Dermis microvascular lymphatic vessel endothelial cell (primary cell): Measurements from ENCODE around the gene SNRNP70. TPM values are rescaled to one million over a fixed set of nuclear protein-coding genes. Genes with fewer than 3 reads are reported as not detected.

ENCODE experiments used
- total RNA-seq: library from RNA; depleted of rRNA; stranded (reverse); fragments of >200 nt; gene quantifications from 2 replicates; pipeline ENCODE4 v1.2.1, GENCODE V29; 2014

SNRNP70 gene
- total RNA-seq, 1 donor from 2014 or later: 150 TPM

Other genes with a start within 250 kb of the SNRNP70 start
- 2.8 and 4.2 TPM in 2 replicates for gene HSD17B14, start 249.0 kb upstream of the SNRNP70 start, total RNA-seq
- gene PLEKHA4, start 216.8 kb upstream of the SNRNP70 start, total RNA-seq: 2.7 and 6.8 TPM in 2 replicates
- 21.6 and 36.4 TPM in 2 replicates for gene PPP1R15A, start 213.0 kb upstream of the SNRNP70 start, total RNA-seq
- under 0.01 and 0.13 TPM in 2 replicates for gene TULP2, start 186.7 kb upstream of the SNRNP70 start, total RNA-seq
- 89.7 and 166 TPM in 2 replicates for gene NUCB1, start 185.1 kb upstream of the SNRNP70 start, total RNA-seq
- 0.13 TPM in 1 of 2 replicates, not detected in the other for gene DHDH, start 151.8 kb upstream of the SNRNP70 start, total RNA-seq
- 85.0 and 95.6 TPM in 2 replicates for gene BAX, start 130.6 kb upstream of the SNRNP70 start, total RNA-seq
- 625 and 1,172 TPM in 2 replicates for gene FTL, start 120.1 kb upstream of the SNRNP70 start, total RNA-seq
- 14.8 and 16.0 TPM in 2 replicates for gene GYS1, start 92.1 kb upstream of the SNRNP70 start, total RNA-seq
- gene RUVBL2, start 91.6 kb upstream of the SNRNP70 start, total RNA-seq: 139 and 197 TPM in 2 replicates
- gene LHB, start 68.4 kb upstream of the SNRNP70 start, total RNA-seq: 0.89 TPM in 1 of 2 replicates, not detected in the other
- gene CGB3, start 61.1 kb upstream of the SNRNP70 start, total RNA-seq: not detected in 2 replicates
- not detected in 2 replicates for gene CGB2, start 53.6 kb upstream of the SNRNP70 start, total RNA-seq
- gene CGB1, start 48.6 kb upstream of the SNRNP70 start, total RNA-seq: not detected in 2 replicates
- gene CGB5, start 41.6 kb upstream of the SNRNP70 start, total RNA-seq: not detected in 2 replicates
- gene CGB8, start 36.3 kb upstream of the SNRNP70 start, total RNA-seq: not detected in 2 replicates
- gene CGB7, start 27.7 kb upstream of the SNRNP70 start, total RNA-seq: 0.13 TPM in 1 of 2 replicates, not detected in the other
- gene NTF4, start 20.6 kb upstream of the SNRNP70 start, total RNA-seq: not detected in 2 replicates
- not detected in 2 replicates for gene KCNA7, start 12.8 kb upstream of the SNRNP70 start, total RNA-seq
- 1.4 and 2.4 TPM in 2 replicates for gene LIN7B, start 28.9 kb downstream of the SNRNP70 start, total RNA-seq
- 0.13 and 0.25 TPM in 2 replicates for gene C19orf73, start 33.7 kb downstream of the SNRNP70 start, total RNA-seq
- gene PPFIA3, start 34.1 kb downstream of the SNRNP70 start, total RNA-seq: 4.0 TPM in 2 replicates
- not detected in 2 replicates for gene HRC, start 69.9 kb downstream of the SNRNP70 start, total RNA-seq
- gene TRPM4, start 72.3 kb downstream of the SNRNP70 start, total RNA-seq: 10.8 and 18.2 TPM in 2 replicates
- gene SLC6A16, start 239.7 kb downstream of the SNRNP70 start, total RNA-seq: 0.26 and 0.51 TPM in 2 replicates
- gene CD37, start 250.0 kb downstream of the SNRNP70 start, total RNA-seq: not detected in 2 replicates